HG02970 (cell line): Measurements from ENCODE around the gene DPYD.

Source experiments
- ATAC-seq: cut with Tn5 transposase; IDR thresholded peaks from one replicate; pipeline ENCODE4 v1.9.1; 2021; ENCODE audit warnings: mild to moderate bottlenecking, moderate library complexity, moderate number of reproducible peaks; ENCODE audit not compliant: unreplicated experiment, low FRiP score

DPYD gene

GRCh38 chr1:97636941-97637340 is 283.9 kb downstream of the DPYD start:
- ATAC-seq = no peak

GRCh38 chr1:97634758-97635157 is 286.1 kb downstream of the DPYD start:
- no peak for ATAC-seq

- ATAC-seq = no peak
Measured at GRCh38 chr1:97632776-97633175, 288.1 kb downstream of the DPYD start.

- no peak for ATAC-seq
Measured at GRCh38 chr1:97632075-97632474, 288.8 kb downstream of the DPYD start.

- no peak for ATAC-seq
Measured at GRCh38 chr1:97630948-97631347, 289.9 kb downstream of the DPYD start.

- no peak for ATAC-seq
Measured at GRCh38 chr1:97630281-97630680, 290.6 kb downstream of the DPYD start.

GRCh38 chr1:97623220-97623619 is 297.6 kb downstream of the DPYD start:
- ATAC-seq = no peak

GRCh38 chr1:97621955-97622354 is 298.9 kb downstream of the DPYD start:
- no peak for ATAC-seq

GRCh38 chr1:97619706-97620105 is 301.1 kb downstream of the DPYD start:
- ATAC-seq = no peak

GRCh38 chr1:97610748-97611147 is 310.1 kb downstream of the DPYD start:
- ATAC-seq = no peak

GRCh38 chr1:97610102-97610501 is 310.7 kb downstream of the DPYD start:
- no peak for ATAC-seq

GRCh38 chr1:97608272-97608671 is 312.6 kb downstream of the DPYD start:
- no peak for ATAC-seq

- ATAC-seq = no peak
Measured at GRCh38 chr1:97603776-97604175, 317.1 kb downstream of the DPYD start.

- no peak for ATAC-seq
Measured at GRCh38 chr1:97603218-97603617, 317.6 kb downstream of the DPYD start.

GRCh38 chr1:97599447-97599846 is 321.4 kb downstream of the DPYD start:
- ATAC-seq = no peak

GRCh38 chr1:97593192-97593591 is 327.6 kb downstream of the DPYD start:
- ATAC-seq = no peak

GRCh38 chr1:97588772-97589171 is 332.1 kb downstream of the DPYD start:
- no peak for ATAC-seq

GRCh38 chr1:97581614-97582051 is 339.2 kb downstream of the DPYD start:
- no peak for ATAC-seq

- ATAC-seq = no peak
Measured at GRCh38 chr1:97577613-97578012, 343.2 kb downstream of the DPYD start.

- no peak for ATAC-seq
Measured at GRCh38 chr1:97573553-97573952, 347.3 kb downstream of the DPYD start.

- no peak for ATAC-seq
Measured at GRCh38 chr1:97572561-97572960, 348.3 kb downstream of the DPYD start.

GRCh38 chr1:97571760-97572159 is 349.1 kb downstream of the DPYD start:
- ATAC-seq = no peak

- no peak for ATAC-seq
Measured at GRCh38 chr1:97570691-97571090, 350.1 kb downstream of the DPYD start.
